ENCODE results near the gene DRAXIN.

The DRAXIN gene

GRCh38 chr1:11707621-11708276 lies 16.2 kb downstream of the DRAXIN start:
- DNase-seq (ENCODE audit: extremely low read depth in 1 of 2, low read depth in 1 of 2) = no peak

GRCh38 chr1:11708554-11709350 lies 17.2 kb downstream of the DRAXIN start:
- DNase-seq (ENCODE audit: extremely low read depth in 1 of 2, low read depth in 1 of 2) = no peak

GRCh38 chr1:11711490-11711889 lies 20.0 kb downstream of the DRAXIN start:
- DNase-seq (ENCODE audit: extremely low read depth in 1 of 2, low read depth in 1 of 2) = no peak

GRCh38 chr1:11712285-11712684 lies 20.8 kb downstream of the DRAXIN start:
- DNase-seq (ENCODE audit: extremely low read depth in 1 of 2, low read depth in 1 of 2) = no peak

- DNase-seq (ENCODE audit: extremely low read depth in 1 of 2, low read depth in 1 of 2) = no peak
Measured at GRCh38 chr1:11713095-11713494, 21.6 kb downstream of the DRAXIN start.

GRCh38 chr1:11714831-11715575 lies 23.5 kb downstream of the DRAXIN start:
- DNase-seq (ENCODE audit: extremely low read depth in 1 of 2, low read depth in 1 of 2) = no peak

GRCh38 chr1:11719313-11720032 lies 28.0 kb downstream of the DRAXIN start:
- peak; percentile 65 to 74 for DNase-seq (ENCODE audit: extremely low read depth in 1 of 2, low read depth in 1 of 2)

GRCh38 chr1:11720033-11720376 lies 28.5 kb downstream of the DRAXIN start:
- no peak for DNase-seq (ENCODE audit: extremely low read depth in 1 of 2, low read depth in 1 of 2)

- DNase-seq (ENCODE audit: extremely low read depth in 1 of 2, low read depth in 1 of 2) = no peak
Measured at GRCh38 chr1:11720525-11720924, 29.0 kb downstream of the DRAXIN start.

- no peak for DNase-seq (ENCODE audit: extremely low read depth in 1 of 2, low read depth in 1 of 2)
Measured at GRCh38 chr1:11721311-11721710, 29.8 kb downstream of the DRAXIN start.

GRCh38 chr1:11722538-11722937 lies 31.0 kb downstream of the DRAXIN start:
- DNase-seq (ENCODE audit: extremely low read depth in 1 of 2, low read depth in 1 of 2) = no peak

GRCh38 chr1:11725616-11726015 lies 34.1 kb downstream of the DRAXIN start:
- no peak for DNase-seq (ENCODE audit: extremely low read depth in 1 of 2, low read depth in 1 of 2)

GRCh38 chr1:11727119-11727518 lies 35.6 kb downstream of the DRAXIN start:
- no peak for DNase-seq (ENCODE audit: extremely low read depth in 1 of 2, low read depth in 1 of 2)

- DNase-seq (ENCODE audit: extremely low read depth in 1 of 2, low read depth in 1 of 2) = no peak
Measured at GRCh38 chr1:11728126-11728806, 36.8 kb downstream of the DRAXIN start.

- DNase-seq (ENCODE audit: extremely low read depth in 1 of 2, low read depth in 1 of 2) = no peak
Measured at GRCh38 chr1:11729155-11729497, 37.6 kb downstream of the DRAXIN start.

- no peak for DNase-seq (ENCODE audit: extremely low read depth in 1 of 2, low read depth in 1 of 2)
Measured at GRCh38 chr1:11729498-11730428, 38.3 kb downstream of the DRAXIN start.

- DNase-seq (ENCODE audit: extremely low read depth in 1 of 2, low read depth in 1 of 2) = no peak
Measured at GRCh38 chr1:11730429-11730891, 39.0 kb downstream of the DRAXIN start.

- no peak for DNase-seq (ENCODE audit: extremely low read depth in 1 of 2, low read depth in 1 of 2)
Measured at GRCh38 chr1:11731691-11732283, 40.3 kb downstream of the DRAXIN start.

- DNase-seq (ENCODE audit: extremely low read depth in 1 of 2, low read depth in 1 of 2) = no peak
Measured at GRCh38 chr1:11733306-11733705, 41.8 kb downstream of the DRAXIN start.
